K562 (cell line): ENCODE data around the gene SEC31A. TPM values are rescaled to one million over a fixed set of nuclear protein-coding genes. Genes with fewer than 3 reads are reported as not detected.

Experiments used
- ATAC-seq: fragments of 200-7000 bp; cut with Tn5 transposase; 3 replicates; pipeline ENCODE4 v1.9.1; 2020; ENCODE audit warnings: moderate library complexity
- BruUV-seq: library from RNA; stranded (reverse); fragments of 400-500 nt; replicated peaks from 2 replicates; lab custom pipeline; 2021; lab: Mats Ljungman, UMichigan
- CTCF ChIA-PET: fragments of 300-600 bp; formaldehyde crosslinking; extraction: SDS; loops from one replicate; lab custom pipeline; 2021; ENCODE audit warnings: low intra/inter-chr PET ratio; lab: Yijun Ruan, JAX
- POLR2A ChIA-PET: fragments of 300-600, 350-650 bp; sonication (Branson Sonifier 250); formaldehyde crosslinking; extraction: SDS; loops from one replicate; lab custom pipeline; 2021; ENCODE audit warnings: antibody characterized with exemption, inconsistent platforms; lab: Yijun Ruan, JAX
- DNase-seq, 4 experiments: peaks; one replicate each; pipeline versions ENCODE4 v3.0.0 to v3.0.0-alpha.2; 2011 to 2018; ENCODE audit warnings: low spot score in 3 of 4, mixed read lengths in 3 of 4; ENCODE audit errors: extremely low read depth in 1 of 4
- FAIRE-seq: peaks from 2 replicates; lab custom pipeline; 2011; peaks lifted over from hg19 to GRCh38; lab: Jason Lieb, UNC
- H2AFZ ChIP-seq: 2 replicates; pipeline ENCODE4 v1.6.0; 2011; ENCODE audit warnings: low read depth, low read length, control low read depth, inconsistent platforms
- H3K27ac ChIP-seq: fragments of 200-600 bp; 3 replicates; pipeline ENCODE4 v1.8.0; 2011; ENCODE audit warnings: low read depth, mild to moderate bottlenecking, control low read depth, inconsistent platforms, low read length, moderate library complexity, mixed read lengths; ENCODE audit errors: extremely low read depth
- H3K27me3 ChIP-seq, 2 experiments: fragments of 300-600 bp in 1 of 2; 2 replicates in 1 of 2; 3 replicates in 1 of 2; pipeline versions ENCODE4 v1.6.0 to v1.8.0; 2011; ENCODE audit warnings: inconsistent platforms in 2 of 2, low read length in 2 of 2, mild to moderate bottlenecking in 1 of 2, mixed read lengths in 1 of 2, moderate library complexity in 1 of 2; ENCODE audit not compliant: control insufficient read depth in 2 of 2, insufficient read depth in 2 of 2
- H3K36me3 ChIP-seq: fragments of 300-600 bp; 3 replicates; pipeline ENCODE4 v1.8.0; 2011; ENCODE audit warnings: mild to moderate bottlenecking, low read length, inconsistent platforms; ENCODE audit not compliant: control insufficient read depth, insufficient read depth
- H3K4me1 ChIP-seq, 2 experiments: fragments of 200-600 bp in 1 of 2; replicated peaks in 1 of 2; 2 replicates in 1 of 2; 3 replicates in 1 of 2; pipeline versions ENCODE4 v1.5.1 to v1.8.0; 2011; ENCODE audit warnings: inconsistent platforms in 2 of 2, low read length in 2 of 2, mild to moderate bottlenecking in 1 of 2, mixed read lengths in 1 of 2, moderate library complexity in 1 of 2; ENCODE audit not compliant: control insufficient read depth in 2 of 2, insufficient read depth in 2 of 2
- H3K4me2 ChIP-seq: 2 replicates; pipeline ENCODE4 v1.6.1; 2011; ENCODE audit warnings: low read length, control low read depth, inconsistent platforms, mixed read lengths; ENCODE audit not compliant: insufficient read depth
- H3K4me3 ChIP-seq: fragments of 200-600 bp; sonication (generic), shearing (Covaris generic); 2 replicates; pipeline ENCODE4 v1.5.1; 2016; ENCODE audit warnings: control low read depth, inconsistent platforms
- H3K79me2 ChIP-seq: fragments of 200-600 bp; 3 replicates; pipeline ENCODE4 v1.8.0; 2011; ENCODE audit warnings: low read length, inconsistent platforms; ENCODE audit not compliant: control insufficient read depth, insufficient read depth
- H3K9ac ChIP-seq, 2 experiments: 2 replicates each; pipeline versions ENCODE4 v1.6.0 to v1.6.1; 2011; ENCODE audit warnings: low read depth in 2 of 2, low read length in 2 of 2, control low read depth in 1 of 2, inconsistent platforms in 1 of 2, mild to moderate bottlenecking in 1 of 2, mixed read lengths in 1 of 2; ENCODE audit not compliant: insufficient read depth in 1 of 2
- H3K9me1 ChIP-seq: one replicate; pipeline ENCODE4 v1.6.0; 2011; ENCODE audit warnings: inconsistent platforms, mild to moderate bottlenecking, low read length, moderate library complexity; ENCODE audit not compliant: control insufficient read depth, insufficient read depth
- H3K9me3 ChIP-seq: replicated peaks from 2 replicates; pipeline ENCODE4 v1.5.1; 2011; ENCODE audit warnings: low read depth, low read length, inconsistent platforms; ENCODE audit not compliant: control insufficient read depth, insufficient read depth
- H4K20me1 ChIP-seq: replicated peaks from 2 replicates; pipeline ENCODE4 v1.6.1; 2011; ENCODE audit warnings: low read length, inconsistent platforms, mixed read lengths; ENCODE audit not compliant: control insufficient read depth, insufficient read depth
- CTCF ChIP-seq, 3 experiments: IDR thresholded peaks in 2 of 3; conservative IDR thresholded peaks in 1 of 3; 2 replicates each; pipeline ENCODE4 v1.5.1; 2011 to 2012; ENCODE audit warnings: low read length in 3 of 3, mild to moderate bottlenecking in 3 of 3, control low read depth in 2 of 3, improper control_type of control experiment in 1 of 3, inconsistent platforms in 1 of 3, low read depth in 1 of 3, mixed read lengths in 1 of 3, moderate library complexity in 1 of 3; ENCODE audit not compliant: insufficient read depth in 2 of 3
- KHSRP ChIP-seq: fragments of 450-650 bp; IDR thresholded peaks from 2 replicates; pipeline ENCODE4 v1.6.1; 2017
- ZNF347 ChIP-seq: fragments of 450-650 bp; formaldehyde crosslinking; IDR thresholded peaks from 2 replicates; pipeline ENCODE4 v1.4.0; 2020; ENCODE audit warnings: low read depth, mild to moderate bottlenecking, moderate library complexity
- WGBS: fragments of 100-300 bp; shearing (Covaris generic); methylation state at CpG from one replicate; pipeline ENCODE4 v1.1.6; 2016; ENCODE audit warnings: low coverage, mixed read lengths; ENCODE audit not compliant: insufficient coverage; ENCODE audit errors: missing lambda C conversion rate; 5-methylcytosine and 5-hydroxymethylcytosine counted together
- in situ Hi-C: fragments of 300-500 bp; cut with MboI; formaldehyde crosslinking; loops from 4 replicates; pipeline ENCODE4 v1.15.0; 2018; ENCODE audit warnings: inconsistent platforms, mixed read lengths
- intact Hi-C: fragments of 100-400 bp; cut with micrococcal nuclease; formaldehyde crosslinking; loops from 2 replicates; pipeline ENCODE4 v1.14.2; 2022
- polyA plus RNA-seq, 8 experiments: library from polyadenylated mRNA; depleted of rRNA in 4 of 8; stranded (reverse) in 5 of 8; unstranded in 3 of 8; fragments of >200 nt; fragmentation: Nextera tagmentation in 2 of 8; fragmentation: Illumina TruSeq in 1 of 8; extraction: Ambion mirVana in 2 of 8; extraction: Trizol in 1 of 8; gene quantifications; 2 replicates each; pipeline versions ENCODE4 v1.2.1 to v1.2.3, GENCODE V29; 2011 to 2014; ENCODE audit warnings: inconsistent platforms in 1 of 8, missing spikeins in 1 of 8
- total RNA-seq, 7 experiments: library from RNA; depleted of rRNA in 6 of 7; stranded (reverse); fragments of >200 nt in 6 of 7; fragmentation: Illumina TruSeq in 2 of 7; extraction: Trizol in 2 of 7; gene quantifications; 2 replicates each; pipeline versions ENCODE4 v1.2.1 to v1.2.3, GENCODE V29; 2011 to 2021; ENCODE audit warnings: low replicate concordance in 1 of 7

The SEC31A gene
- total and polyA plus RNA-seq, 9 of the 15 experiments (the other 6 are each of a cell fraction or from before 2014, with no cell fraction given): 78.9 to 241 (median 173) TPM

- ChIA-PET POLR2A (interaction anchor here (1.1 to 1.4 kb wide), 2 partner anchors 10 to 25 kb away, joined by 3 to 4 read pairs; no protein-coding TSS in a partner anchor), CTCF (no interaction called here)
- 95% methylated on average over 3 of the region's 3 CpGs for WGBS
- BruUV-seq: no TSS peak
- Histone ChIP-seq H3K9me1 (no peaks in the 10 kb centered on the region), H3K36me3 (peaks cover 92% of the 10 kb centered on the region), H3K79me2 (no peaks in the 10 kb centered on the region), H3K4me3 (no peak overlapping the region), H3K4me1 (no peaks in the 10 kb centered on the region), H3K9me3 (no peaks in the 10 kb centered on the region), H3K27me3 (no peaks in the 10 kb centered on the region), H3K4me2 (no peak overlapping the region), H3K27ac (no peak overlapping the region), H2AFZ (no peak overlapping the region), H3K9ac (no peak overlapping the region), H4K20me1 (no peaks in the 10 kb centered on the region)
- DNase-seq (no peak), ATAC-seq (no peak), FAIRE-seq (no peak)
- in situ Hi-C loops (no loop called here), intact Hi-C loops (no loop called here)
- no peak for TF ChIP-seq KHSRP
Measured at GRCh38 chr4:82848706-82849105, 42.2 kb downstream of the SEC31A start.

GRCh38 chr4:82842593-82842992 lies 48.4 kb downstream of the SEC31A start:
- ATAC-seq (peak; percentile 81), DNase-seq (peak in 3 of 4 experiments; percentile 13 to 27 (median 17)), FAIRE-seq (no peak)
- Histone ChIP-seq H3K9me1 (no peaks in the 10 kb centered on the region), H3K36me3 (peaks cover 79% of the 10 kb centered on the region), H4K20me1 (no peaks in the 10 kb centered on the region), H3K4me3 (no peak overlapping the region), H3K27me3 (no peaks in the 10 kb centered on the region), H3K9ac (no peak overlapping the region), H3K9me3 (no peaks in the 10 kb centered on the region), H3K4me1 (no peaks in the 10 kb centered on the region), H3K79me2 (no peaks in the 10 kb centered on the region), H3K27ac (no peak overlapping the region), H3K4me2 (no peak overlapping the region), H2AFZ (no peak overlapping the region)
- POLR2A ChIA-PET: interaction anchor here (0.6 to 1.5 kb wide), 3 partner anchors 9 to 108 kb away, joined by 3 to 8 read pairs (median 4); no protein-coding TSS in a partner anchor
- peak in 2 of 3 experiments; percentile 31 to 37; a peak in 4 of 6 replicates for TF ChIP-seq CTCF (IDR thresholded peaks at IDR 0.05 in 2 of 3, conservative IDR thresholded peaks at IDR 0.05 in 1 of 3; ENCODE audit: insufficient read depth in 2 of 3, low read depth in 1 of 3, low read length in 3 of 3)
- TF ChIP-seq ZNF347 (CRISPR knock-in tag): no peak
- in situ Hi-C loops: no loop called here
- CTCF ChIA-PET: no interaction called here
- no TSS peak for BruUV-seq
- intact Hi-C loops: no loop called here
